ENCODE data around the gene KCNIP3. TPM values are rescaled to one million over a fixed set of nuclear protein-coding genes. Genes with fewer than 3 reads are reported as not detected.

KCNIP3 gene
- total and polyA plus RNA-seq, 4 donors: 0.26 to 1.1 (median 0.62) TPM

GRCh38 chr2:95352310-95353054 lies 55.3 kb downstream of the KCNIP3 start:
- TF ChIP-seq CTCF (IDR thresholded peaks at IDR 0.05; ENCODE audit: low read depth, low read length, missing input control): no peak
- no peak for TF ChIP-seq EGR1 (IDR thresholded peaks at IDR 0.05; ENCODE audit: low read depth in 2 of 2)
- TF ChIP-seq MAX (IDR thresholded peaks at IDR 0.05): no peak
- TF ChIP-seq FOXA1 (IDR thresholded peaks at IDR 0.05): no peak
- no peak for TF ChIP-seq FOXA2 (IDR thresholded peaks at IDR 0.05)
- TF ChIP-seq ZBTB33 (IDR thresholded peaks at IDR 0.05): no peak
- no peaks in the 10 kb centered on the region for H3K9me3 ChIP-seq (ENCODE audit: control insufficient read depth in 4 of 4, low read length in 3 of 4)
- H3K4me3 ChIP-seq (ENCODE audit: low read depth in 1 of 3, low read length in 3 of 3): no peak overlapping the region
- WGBS: 88% methylated on average over 6 of the region's 6 CpGs
- H3K36me3 ChIP-seq (ENCODE audit: control insufficient read depth in 4 of 4, insufficient read depth in 3 of 4, low read depth in 1 of 4, low read length in 3 of 4): no peaks in the 10 kb centered on the region
- no peaks in the 10 kb centered on the region for H3K4me1 ChIP-seq (ENCODE audit: control insufficient read depth in 4 of 4, insufficient read depth in 4 of 4, low read length in 3 of 4)
- no peak overlapping the region for H3K9ac ChIP-seq (ENCODE audit: low read depth in 1 of 2, low read length in 2 of 2)
- no peak overlapping the region for H3K27ac ChIP-seq (ENCODE audit: low read depth in 1 of 2, low read length in 2 of 2)
- no peaks in the 10 kb centered on the region for H3K27me3 ChIP-seq (ENCODE audit: control insufficient read depth in 4 of 4, insufficient read depth in 4 of 4, low read length in 3 of 4)
- no peak for DNase-seq (ENCODE audit: low spot score)

- H3K27me3 ChIP-seq (ENCODE audit: control insufficient read depth in 4 of 4, insufficient read depth in 4 of 4, low read length in 3 of 4): no peaks in the 10 kb centered on the region
- no peak overlapping the region for H3K4me3 ChIP-seq (ENCODE audit: low read depth in 1 of 3, low read length in 3 of 3)
- H3K9ac ChIP-seq (ENCODE audit: low read depth in 1 of 2, low read length in 2 of 2): no peak overlapping the region
- no peaks in the 10 kb centered on the region for H3K36me3 ChIP-seq (ENCODE audit: control insufficient read depth in 4 of 4, insufficient read depth in 3 of 4, low read depth in 1 of 4, low read length in 3 of 4)
- H3K9me3 ChIP-seq (ENCODE audit: control insufficient read depth in 4 of 4, low read length in 3 of 4): no peaks in the 10 kb centered on the region
- H3K27ac ChIP-seq (ENCODE audit: low read depth in 1 of 2, low read length in 2 of 2): no peak overlapping the region
- DNase-seq (ENCODE audit: low spot score): no peak
- WGBS: 94% methylated on average over 10 of the region's 10 CpGs
- no peaks in the 10 kb centered on the region for H3K4me1 ChIP-seq (ENCODE audit: control insufficient read depth in 4 of 4, insufficient read depth in 4 of 4, low read length in 3 of 4)
- no peak for TF ChIP-seq CTCF (IDR thresholded peaks at IDR 0.05; ENCODE audit: low read depth, low read length, missing input control)
- TF ChIP-seq ZBTB33 (IDR thresholded peaks at IDR 0.05): no peak
- no peak for TF ChIP-seq JUND (IDR thresholded peaks at IDR 0.05)
- TF ChIP-seq YY1 (IDR thresholded peaks at IDR 0.05): no peak
- TF ChIP-seq RAD21 (IDR thresholded peaks at IDR 0.05): no peak
- TF ChIP-seq TAF1 (conservative IDR thresholded peaks at IDR 0.05): no peak
- TF ChIP-seq RXRA (IDR thresholded peaks at IDR 0.05): no peak
- no peak for TF ChIP-seq SP1 (IDR thresholded peaks at IDR 0.05)
These were observed 56.0 kb downstream of the KCNIP3 start for GRCh38 chr2:95353055-95353575.

Measured in liver (tissue), 9 donors.